ENCODE data around the gene TTYH3.

TTYH3 gene

DNA sequence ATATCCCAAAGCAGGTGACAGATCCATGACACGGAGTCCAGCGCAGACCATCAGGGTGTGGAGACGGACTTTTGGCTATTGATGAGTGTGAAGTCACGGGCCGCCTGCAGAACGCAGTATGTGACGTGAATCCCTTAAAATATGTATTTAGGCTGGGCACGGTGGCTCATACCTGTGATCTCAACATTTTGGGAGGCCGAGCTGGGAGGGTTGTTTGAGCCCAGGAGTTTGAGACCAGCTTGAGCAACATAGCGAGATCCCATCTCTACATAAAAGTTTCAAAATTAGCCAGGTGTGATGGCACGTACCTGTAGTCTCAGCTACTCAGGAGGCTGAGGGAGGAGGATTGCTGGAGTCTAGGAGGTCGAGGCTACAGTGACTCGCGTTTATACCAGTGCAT lies 54.3 kb downstream of the TTYH3 start:
- TF ChIP-seq, protein P1, sequence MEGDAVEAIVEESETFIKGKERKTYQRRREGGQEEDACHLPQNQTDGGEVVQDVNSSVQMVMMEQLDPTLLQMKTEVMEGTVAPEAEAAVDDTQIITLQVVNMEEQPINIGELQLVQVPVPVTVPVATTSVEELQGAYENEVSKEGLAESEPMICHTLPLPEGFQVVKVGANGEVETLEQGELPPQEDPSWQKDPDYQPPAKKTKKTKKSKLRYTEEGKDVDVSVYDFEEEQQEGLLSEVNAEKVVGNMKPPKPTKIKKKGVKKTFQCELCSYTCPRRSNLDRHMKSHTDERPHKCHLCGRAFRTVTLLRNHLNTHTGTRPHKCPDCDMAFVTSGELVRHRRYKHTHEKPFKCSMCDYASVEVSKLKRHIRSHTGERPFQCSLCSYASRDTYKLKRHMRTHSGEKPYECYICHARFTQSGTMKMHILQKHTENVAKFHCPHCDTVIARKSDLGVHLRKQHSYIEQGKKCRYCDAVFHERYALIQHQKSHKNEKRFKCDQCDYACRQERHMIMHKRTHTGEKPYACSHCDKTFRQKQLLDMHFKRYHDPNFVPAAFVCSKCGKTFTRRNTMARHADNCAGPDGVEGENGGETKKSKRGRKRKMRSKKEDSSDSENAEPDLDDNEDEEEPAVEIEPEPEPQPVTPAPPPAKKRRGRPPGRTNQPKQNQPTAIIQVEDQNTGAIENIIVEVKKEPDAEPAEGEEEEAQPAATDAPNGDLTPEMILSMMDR (IDR thresholded peaks at IDR 0.05; ENCODE audit: extremely low read depth, missing control alignments) = no peak
- DNase-seq (ENCODE audit: low spot score) = no peak

DNA sequence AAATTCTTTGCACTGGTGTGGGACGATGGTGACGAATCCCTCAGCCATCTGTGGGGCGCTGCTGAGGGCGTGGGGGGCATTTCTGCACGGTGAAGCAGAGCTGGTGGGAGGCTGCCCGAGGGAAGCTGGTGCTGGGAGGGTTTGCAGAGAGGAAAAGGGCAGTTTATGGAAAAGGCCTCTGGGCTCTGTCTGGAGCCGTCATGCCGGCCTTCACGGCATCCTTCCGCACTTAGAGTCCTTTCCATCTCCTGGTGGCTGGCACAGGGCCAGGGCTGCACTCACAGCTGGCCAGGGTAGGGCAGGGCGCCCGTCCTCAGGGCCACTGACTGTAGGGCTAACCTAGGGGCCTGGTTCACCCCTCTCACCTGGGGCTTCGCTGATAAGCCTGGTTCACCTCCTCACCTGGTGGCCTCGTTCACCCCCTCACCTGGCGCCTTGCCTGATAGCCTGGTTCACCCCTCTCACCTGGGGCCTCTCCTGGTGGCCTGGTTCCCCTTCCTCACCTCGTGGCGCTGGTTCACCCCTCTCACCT lies 55.6 kb downstream of the TTYH3 start:
- DNase-seq (ENCODE audit: low spot score) = no peak
- TF ChIP-seq, protein P1 (IDR thresholded peaks at IDR 0.05; ENCODE audit: extremely low read depth, missing control alignments) = no peak

DNA sequence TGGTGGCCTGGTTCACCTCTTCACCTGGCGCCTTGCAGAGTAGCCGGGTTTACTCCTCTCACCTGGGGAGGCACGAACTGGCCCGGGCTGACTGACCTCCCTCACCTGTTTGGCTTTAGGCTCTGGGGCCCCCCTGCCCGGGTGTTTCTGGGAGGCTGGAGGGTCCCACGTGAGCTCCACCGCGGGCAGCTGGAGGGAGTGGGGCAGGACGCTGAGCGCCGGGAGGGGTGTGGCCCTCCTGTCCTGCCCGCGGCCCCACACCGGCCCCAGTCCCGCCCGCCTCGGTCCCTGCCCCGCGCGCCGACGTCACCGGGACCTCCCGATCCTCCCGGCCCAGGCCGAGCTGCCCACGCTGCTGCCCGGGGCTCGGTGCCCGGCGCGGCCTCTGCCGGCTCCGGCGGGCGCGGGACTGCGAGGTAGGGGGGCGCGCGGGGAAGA lies 56.1 kb downstream of the TTYH3 start, which contains the start of gene AMZ1:
TSS of gene AMZ1 (plus strand) at position 322 of the 438 bp plus-strand sequence. CDS start 12,250 bp downstream, outside the sequence.
- DNase-seq (ENCODE audit: low spot score) = peak; percentile 42
- TF ChIP-seq, protein P1 (IDR thresholded peaks at IDR 0.05; ENCODE audit: extremely low read depth, missing control alignments) = no peak

DNA sequence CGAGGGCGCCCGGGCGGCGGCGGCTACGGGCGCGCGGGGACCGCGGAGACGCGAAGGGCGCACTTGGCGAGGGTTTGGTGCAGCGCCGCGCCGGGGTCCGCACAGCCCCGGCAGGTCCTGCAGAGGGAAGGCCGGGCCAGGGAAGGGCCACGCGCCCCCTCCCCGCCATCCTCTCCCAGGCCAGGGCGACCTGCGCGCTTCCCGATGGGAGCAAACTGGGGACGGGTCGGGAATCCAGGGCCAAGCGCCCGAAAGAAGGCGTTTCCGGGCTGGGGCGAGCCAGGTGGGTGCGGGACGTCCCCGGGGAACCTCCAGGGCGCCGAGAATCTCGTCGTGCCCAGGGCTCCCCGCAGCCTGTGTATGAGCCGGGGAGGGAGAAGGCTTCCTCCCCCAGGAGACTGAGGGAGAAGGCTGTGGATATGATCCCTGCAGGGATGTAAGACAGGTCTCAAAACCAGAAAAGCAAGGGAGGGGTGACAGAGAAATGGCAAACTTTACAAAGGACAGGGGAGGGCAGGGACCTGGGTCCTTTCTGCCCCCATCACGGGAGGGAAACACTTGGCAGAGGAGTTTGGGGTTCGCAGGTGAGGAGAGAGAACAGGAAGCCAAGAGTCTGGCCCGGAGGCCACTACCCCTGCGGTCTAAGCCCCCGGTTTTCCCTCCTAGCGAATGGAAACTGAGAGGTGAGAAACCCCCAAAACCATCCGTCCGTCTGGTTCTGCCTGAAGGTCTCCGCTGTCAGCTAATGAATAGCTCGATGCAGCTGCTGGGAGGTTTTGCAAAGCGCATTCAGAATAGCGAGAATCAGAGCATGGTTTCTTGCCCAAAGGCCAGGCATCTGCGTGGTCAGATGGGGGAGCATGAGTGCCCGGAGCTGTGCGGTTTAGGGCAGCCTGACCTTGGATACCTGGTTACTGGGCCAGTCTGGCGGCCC lies 56.9 kb downstream of the TTYH3 start:
- peak; percentile 84 for DNase-seq (ENCODE audit: low spot score)
- TF ChIP-seq, protein P1 (IDR thresholded peaks at IDR 0.05; ENCODE audit: extremely low read depth, missing control alignments) = no peak

DNA sequence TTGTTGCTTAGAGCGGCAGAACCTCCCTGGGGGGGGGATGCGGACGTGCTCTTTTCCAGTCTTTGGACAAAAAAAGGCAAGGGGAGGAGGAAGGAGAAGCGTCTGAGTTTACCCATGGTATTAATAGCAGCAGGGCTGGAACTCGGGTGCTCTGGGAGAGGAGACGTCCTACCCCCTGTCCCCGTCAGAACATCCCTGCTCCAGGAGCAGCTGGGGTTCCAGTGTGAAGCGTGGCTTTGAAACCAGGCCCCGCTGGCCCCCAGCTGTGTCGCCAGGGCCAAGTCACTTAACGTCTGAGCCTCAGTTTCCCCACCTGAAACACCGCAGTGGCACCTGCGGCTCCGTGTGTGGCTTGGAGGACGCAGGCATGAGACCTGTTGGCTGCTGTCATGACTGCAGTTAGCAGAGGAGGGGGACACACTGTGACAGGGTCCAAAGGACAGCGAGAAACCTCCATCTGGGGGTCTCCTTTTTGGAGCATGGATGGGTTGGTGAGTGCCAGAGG lies 57.6 kb downstream of the TTYH3 start:
- TF ChIP-seq, protein P1 (IDR thresholded peaks at IDR 0.05; ENCODE audit: extremely low read depth, missing control alignments) = no peak
- no peak for DNase-seq (ENCODE audit: low spot score)

DNA sequence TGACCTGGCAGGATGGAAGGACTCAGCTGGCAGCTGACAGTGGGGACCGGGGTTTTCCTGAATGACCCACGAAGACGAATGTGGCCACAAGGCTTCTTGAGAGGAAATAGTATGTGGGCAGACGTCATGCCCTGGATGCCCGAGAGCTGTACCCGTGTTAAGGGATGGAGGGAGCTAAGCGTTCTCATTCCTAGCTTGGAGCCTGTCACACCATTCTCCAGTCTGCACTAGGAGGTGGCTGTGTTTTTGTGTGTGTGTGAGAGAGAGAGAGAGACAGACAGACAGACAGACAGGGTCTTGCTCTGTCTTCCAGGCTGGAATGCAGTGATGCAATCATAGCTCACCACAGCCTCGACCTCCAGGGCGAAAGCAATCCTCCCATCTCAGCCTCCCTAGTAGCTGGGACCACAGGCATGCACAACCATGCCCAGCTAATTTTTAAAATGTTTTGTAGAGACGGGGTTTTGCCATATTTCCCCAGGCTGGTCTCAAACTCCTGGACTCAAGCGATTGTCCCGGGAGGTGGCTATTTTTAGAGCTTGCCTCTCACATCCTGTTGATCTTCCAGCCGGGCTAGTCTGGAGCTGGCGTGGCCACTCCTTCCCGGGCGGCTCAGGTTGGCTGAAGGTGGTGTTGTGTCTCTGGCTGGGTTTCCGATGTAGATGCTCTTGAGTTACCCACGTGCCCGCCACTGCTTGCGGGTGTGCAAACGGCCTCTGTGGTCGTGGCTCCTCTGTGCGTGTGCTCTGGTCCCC lies 58.3 kb downstream of the TTYH3 start:
- DNase-seq (ENCODE audit: low spot score) = no peak
- TF ChIP-seq, protein P1 (IDR thresholded peaks at IDR 0.05; ENCODE audit: extremely low read depth, missing control alignments) = no peak
